Measurements from ENCODE around the gene TTC5. TPM values are rescaled to one million over a fixed set of nuclear protein-coding genes. Genes with fewer than 3 reads are reported as not detected.

The TTC5 gene
- total and polyA plus RNA-seq, 2 donors (not counting 1 experiment from before 2014, with no cell fraction given): 22.0 to 22.4 TPM

DNA sequence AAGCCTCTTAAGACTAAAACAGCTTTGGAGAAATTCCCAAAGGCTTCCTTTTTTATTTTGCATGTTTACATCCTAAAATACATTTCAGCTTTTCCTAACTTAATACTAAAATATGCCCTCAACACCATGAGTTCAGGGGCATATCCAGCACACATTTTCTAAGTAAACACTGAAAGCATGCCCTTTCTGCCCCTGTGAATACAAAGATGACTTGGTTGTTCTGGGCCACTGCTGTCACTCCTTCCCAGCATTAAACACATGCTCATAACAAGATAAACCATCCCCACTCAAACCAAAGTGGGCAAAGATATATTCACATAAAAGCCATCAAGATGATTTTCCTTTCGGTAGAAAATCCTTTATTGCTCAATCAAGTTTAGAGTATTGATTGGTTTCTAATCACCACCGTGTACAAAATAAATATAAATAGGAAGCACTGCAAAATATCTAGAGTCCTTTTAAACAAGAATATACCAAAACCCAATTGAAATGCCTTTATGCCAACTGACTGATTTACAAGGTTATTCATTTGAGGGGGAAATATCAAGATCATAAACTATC lies 25.4 kb upstream of the TTC5 start:
- Histone ChIP-seq H3K9me3 (ENCODE audit: control insufficient read depth, insufficient read depth, low read depth, low read length) (no peaks in the 10 kb centered on the region), H3K27ac (ENCODE audit: insufficient read depth, low read length) (no peak overlapping the region), H2AFZ (ENCODE audit: low read length) (no peak overlapping the region), H4K20me1 (ENCODE audit: control insufficient read depth, extremely low read depth, insufficient read depth, low read length) (no peaks in the 10 kb centered on the region), H3K27me3 (ENCODE audit: control insufficient read depth, insufficient read depth, low read length) (no peaks in the 10 kb centered on the region), H3K79me2 (ENCODE audit: control insufficient read depth, insufficient read depth, low read length) (peaks cover 33% of the 10 kb centered on the region), H3K4me3 (replicated peaks in 1 of 4; ENCODE audit: control extremely low read depth in 1 of 4, insufficient read depth in 1 of 4, low read depth in 3 of 4, low read length in 4 of 4) (peak overlapping the region in 2 of 4 experiments; percentile 25 to 41), H3K9ac (ENCODE audit: insufficient read depth, low read length) (no peak overlapping the region), H3K36me3 (ENCODE audit: control insufficient read depth, insufficient read depth, low read length) (no peaks in the 10 kb centered on the region), H3K4me1 (ENCODE audit: control insufficient read depth, extremely low read depth, insufficient read depth, low read length) (no peaks in the 10 kb centered on the region), H3K4me2 (ENCODE audit: extremely low read depth, insufficient read depth, low read length) (peak overlapping the region; percentile 23)
- DNase-seq (ENCODE audit: low read depth in 2 of 2): no peak
- TF ChIP-seq CTCF (conservative IDR thresholded peaks at IDR 0.05 in 1 of 2, IDR thresholded peaks at IDR 0.05 in 1 of 2; ENCODE audit: low read depth in 1 of 2, low read length in 2 of 2) (no peak), EZH2 (IDR thresholded peaks at IDR 0.05; ENCODE audit: low read length, missing control alignments) (no peak)

- Histone ChIP-seq H3K79me2 (ENCODE audit: control insufficient read depth, insufficient read depth, low read length) (peaks cover 33% of the 10 kb centered on the region), H3K9ac (ENCODE audit: insufficient read depth, low read length) (no peak overlapping the region), H3K4me1 (ENCODE audit: control insufficient read depth, extremely low read depth, insufficient read depth, low read length) (no peaks in the 10 kb centered on the region), H2AFZ (ENCODE audit: low read length) (no peak overlapping the region), H3K36me3 (ENCODE audit: control insufficient read depth, insufficient read depth, low read length) (no peaks in the 10 kb centered on the region), H3K4me3 (replicated peaks in 1 of 4; ENCODE audit: control extremely low read depth in 1 of 4, insufficient read depth in 1 of 4, low read depth in 3 of 4, low read length in 4 of 4) (no peak overlapping the region), H3K27me3 (ENCODE audit: control insufficient read depth, insufficient read depth, low read length) (no peaks in the 10 kb centered on the region), H3K9me3 (ENCODE audit: control insufficient read depth, insufficient read depth, low read depth, low read length) (no peaks in the 10 kb centered on the region), H4K20me1 (ENCODE audit: control insufficient read depth, extremely low read depth, insufficient read depth, low read length) (no peaks in the 10 kb centered on the region), H3K27ac (ENCODE audit: insufficient read depth, low read length) (no peak overlapping the region), H3K4me2 (ENCODE audit: extremely low read depth, insufficient read depth, low read length) (no peak overlapping the region)
- TF ChIP-seq EZH2 (IDR thresholded peaks at IDR 0.05; ENCODE audit: low read length, missing control alignments) (no peak), CTCF (conservative IDR thresholded peaks at IDR 0.05 in 1 of 2, IDR thresholded peaks at IDR 0.05 in 1 of 2; ENCODE audit: low read depth in 1 of 2, low read length in 2 of 2) (no peak)
- DNase-seq (ENCODE audit: low read depth in 2 of 2): no peak
Observed at GRCh38 chr14:20329355-20329754, 23.6 kb upstream of the TTC5 start.

DNA sequence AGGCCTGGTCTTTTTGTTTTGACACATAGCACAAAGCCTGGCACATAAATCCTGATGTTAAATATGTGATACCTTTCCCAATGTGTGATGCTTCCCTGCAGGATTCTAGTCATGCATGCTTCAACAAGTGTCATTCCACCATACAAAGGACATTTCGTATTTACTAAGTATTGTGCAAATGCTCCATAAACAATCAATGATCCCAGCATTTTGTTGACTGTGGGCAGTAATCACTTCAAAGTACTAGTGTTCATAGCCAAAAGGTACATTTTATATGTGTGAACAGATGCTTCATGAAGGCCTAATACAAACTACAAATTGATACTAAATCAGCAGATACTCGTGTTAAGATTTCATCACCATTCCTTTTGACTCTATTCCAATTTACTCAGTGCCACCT lies 23.0 kb upstream of the TTC5 start:
- Histone ChIP-seq H3K4me1 (ENCODE audit: control insufficient read depth, extremely low read depth, insufficient read depth, low read length) (no peaks in the 10 kb centered on the region), H2AFZ (ENCODE audit: low read length) (no peak overlapping the region), H3K27me3 (ENCODE audit: control insufficient read depth, insufficient read depth, low read length) (no peaks in the 10 kb centered on the region), H3K9ac (ENCODE audit: insufficient read depth, low read length) (no peak overlapping the region), H4K20me1 (ENCODE audit: control insufficient read depth, extremely low read depth, insufficient read depth, low read length) (no peaks in the 10 kb centered on the region), H3K4me2 (ENCODE audit: extremely low read depth, insufficient read depth, low read length) (no peak overlapping the region), H3K9me3 (ENCODE audit: control insufficient read depth, insufficient read depth, low read depth, low read length) (no peaks in the 10 kb centered on the region), H3K27ac (ENCODE audit: insufficient read depth, low read length) (no peak overlapping the region), H3K79me2 (ENCODE audit: control insufficient read depth, insufficient read depth, low read length) (peaks cover 33% of the 10 kb centered on the region), H3K4me3 (replicated peaks in 1 of 4; ENCODE audit: control extremely low read depth in 1 of 4, insufficient read depth in 1 of 4, low read depth in 3 of 4, low read length in 4 of 4) (no peak overlapping the region), H3K36me3 (ENCODE audit: control insufficient read depth, insufficient read depth, low read length) (no peaks in the 10 kb centered on the region)
- no peak for TF ChIP-seq CTCF (conservative IDR thresholded peaks at IDR 0.05 in 1 of 2, IDR thresholded peaks at IDR 0.05 in 1 of 2; ENCODE audit: low read depth in 1 of 2, low read length in 2 of 2)
- no peak for TF ChIP-seq EZH2 (IDR thresholded peaks at IDR 0.05; ENCODE audit: low read length, missing control alignments)
- DNase-seq (ENCODE audit: low read depth in 2 of 2): no peak
